ENCODE results near the gene UBE2S. TPM values are rescaled to one million over a fixed set of nuclear protein-coding genes. Genes with fewer than 3 reads are reported as not detected.

The UBE2S gene
- total and polyA plus RNA-seq, 2 of the 8 experiments (the other 6 are each of a cell fraction or from before 2014, with no cell fraction given) = 398 to 530 TPM

DNA sequence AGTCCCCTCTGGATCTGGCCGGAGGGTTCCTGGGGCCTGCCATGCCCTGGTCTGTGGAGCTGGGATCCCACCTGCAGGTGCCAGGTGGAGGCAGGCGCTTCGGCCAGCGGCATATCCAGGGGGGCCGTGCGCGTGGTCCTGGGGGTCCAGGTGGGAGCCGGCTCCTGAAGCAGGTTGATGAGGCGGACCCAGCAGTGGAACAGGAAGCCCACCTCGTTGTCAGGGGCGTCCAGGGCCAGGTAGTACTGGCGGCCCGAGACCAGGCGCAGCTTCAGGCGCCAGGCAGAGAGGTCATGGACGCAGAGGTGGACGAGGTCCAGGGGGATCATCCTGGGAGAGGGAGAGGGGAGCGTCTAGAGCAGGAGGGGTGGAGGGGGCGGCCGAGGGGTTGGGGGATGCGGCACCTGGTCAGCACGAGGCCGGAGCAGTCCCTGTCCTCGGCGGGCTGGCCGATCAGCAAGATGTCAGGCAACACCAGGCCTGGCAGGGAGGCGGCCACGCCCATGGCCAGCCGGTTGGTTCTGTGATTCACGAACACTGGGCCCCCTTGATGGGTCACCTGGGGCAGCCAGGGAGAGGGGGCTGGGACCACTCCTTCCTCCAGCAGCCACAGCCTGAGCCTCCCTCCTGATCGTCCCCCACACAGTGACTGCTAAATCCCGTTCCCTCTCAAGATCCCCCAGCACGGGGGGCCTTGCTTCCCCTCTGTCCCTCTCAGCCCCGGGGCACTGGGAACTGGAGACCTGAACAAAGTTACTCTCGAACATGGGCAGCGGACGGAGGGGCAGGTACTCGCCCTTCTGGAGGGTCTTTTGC lies 45.2 kb downstream of the UBE2S start (continued):
- no peak for TF ChIP-seq JUND (IDR thresholded peaks at IDR 0.05; ENCODE audit: low read length)

Data from H1 (cell line).